Measurements from ENCODE around the gene NACC1. TPM values are rescaled to one million over a fixed set of nuclear protein-coding genes. Genes with fewer than 3 reads are reported as not detected.
A peak's percentile ranks its signal among the peaks of the same experiment; 100 is the strongest.
"Not testable (repeated sequence)": the region's sequence is repeated elsewhere in the genome, so short reads cannot be mapped to it uniquely, and the experiment has no call there.

The NACC1 gene
- polyA plus RNA-seq, 12 donors: 11.7 to 37.6 (median 16.0) TPM; not detected in 1

DNA sequence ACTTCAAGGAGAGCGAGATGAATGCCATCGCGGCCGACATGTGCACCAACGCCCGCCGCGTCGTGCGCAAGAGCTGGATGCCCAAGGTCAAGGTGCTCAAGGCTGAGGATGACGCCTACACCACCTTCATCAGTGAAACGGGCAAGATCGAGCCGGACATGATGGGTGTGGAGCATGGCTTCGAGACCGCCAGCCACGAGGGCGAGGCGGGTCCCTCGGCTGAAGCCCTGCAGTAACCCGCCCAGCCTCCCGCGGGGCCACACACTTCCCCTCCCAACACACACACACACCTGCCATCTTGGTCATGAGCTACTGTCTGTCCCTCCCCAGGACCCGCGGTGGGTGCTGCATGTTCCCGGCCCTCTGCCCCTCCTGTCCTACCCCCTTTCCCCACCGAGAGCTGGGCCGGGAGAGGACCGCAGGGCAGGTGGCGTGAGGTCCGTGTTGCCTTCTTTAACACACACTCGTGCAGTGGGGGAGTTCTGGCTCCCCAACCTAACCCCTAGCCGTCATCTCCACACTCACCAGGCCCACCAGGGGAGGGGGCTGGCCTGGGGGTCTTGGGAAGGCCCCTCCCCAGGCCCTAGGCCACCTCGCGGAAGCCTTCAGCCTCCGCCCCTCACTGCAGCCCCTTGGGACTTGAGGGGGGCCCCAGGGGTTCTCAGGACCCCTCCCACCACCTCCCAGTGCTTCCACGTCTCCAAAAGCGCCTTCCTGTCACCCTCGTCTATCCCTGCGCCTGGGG is 20.3 kb downstream of the NACC1 start:
- no peak for DNase-seq

DNA sequence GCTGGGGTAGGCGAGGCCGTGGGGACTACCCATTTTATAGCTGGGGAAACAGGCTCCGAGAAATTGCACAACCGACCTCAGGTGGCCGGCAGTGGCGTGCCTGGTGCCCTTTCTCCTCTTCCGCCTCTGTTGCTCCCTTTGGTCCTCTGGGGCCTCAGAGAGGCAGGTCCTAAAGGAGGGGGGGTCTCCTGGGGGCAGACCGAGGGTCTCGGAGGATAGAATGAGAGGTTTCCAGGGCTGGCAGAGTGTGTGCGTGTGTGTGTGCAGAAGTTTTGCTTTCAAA is 20.8 kb downstream of the NACC1 start:
- no peak for DNase-seq

DNA sequence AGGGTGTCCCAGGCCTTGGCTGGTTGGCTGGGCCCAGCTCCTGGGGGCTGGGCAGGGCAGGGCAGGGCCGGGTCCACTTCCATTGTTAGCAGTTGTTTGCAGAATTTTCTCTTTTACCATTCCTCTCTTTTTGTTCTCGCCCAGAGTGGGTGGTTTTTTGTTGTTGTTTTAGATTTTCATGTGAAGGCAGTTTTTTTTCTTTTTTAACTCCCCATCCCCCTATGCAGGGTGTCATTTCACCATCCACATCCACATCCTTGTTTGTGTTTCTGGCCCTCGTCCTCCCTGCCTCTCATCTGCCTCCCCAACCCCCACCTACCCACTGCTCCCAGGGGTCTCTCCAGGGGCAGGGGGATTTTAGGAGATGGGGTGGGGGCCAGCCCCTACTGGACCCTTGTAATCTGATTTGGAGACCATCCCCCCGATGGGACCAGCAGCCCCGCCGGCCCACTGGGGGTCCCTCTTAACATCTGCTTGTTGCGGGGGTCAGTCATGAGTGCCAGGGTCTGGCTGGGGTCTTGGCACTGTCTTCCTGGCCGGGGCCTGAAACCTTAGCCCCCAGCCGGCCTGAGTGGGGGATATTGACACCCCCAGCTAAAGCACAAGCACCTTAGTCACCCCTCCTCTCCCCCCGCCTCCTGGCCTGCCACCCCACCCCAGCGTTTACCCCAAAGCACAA is 21.7 kb downstream of the NACC1 start:
- no peak for DNase-seq

DNA sequence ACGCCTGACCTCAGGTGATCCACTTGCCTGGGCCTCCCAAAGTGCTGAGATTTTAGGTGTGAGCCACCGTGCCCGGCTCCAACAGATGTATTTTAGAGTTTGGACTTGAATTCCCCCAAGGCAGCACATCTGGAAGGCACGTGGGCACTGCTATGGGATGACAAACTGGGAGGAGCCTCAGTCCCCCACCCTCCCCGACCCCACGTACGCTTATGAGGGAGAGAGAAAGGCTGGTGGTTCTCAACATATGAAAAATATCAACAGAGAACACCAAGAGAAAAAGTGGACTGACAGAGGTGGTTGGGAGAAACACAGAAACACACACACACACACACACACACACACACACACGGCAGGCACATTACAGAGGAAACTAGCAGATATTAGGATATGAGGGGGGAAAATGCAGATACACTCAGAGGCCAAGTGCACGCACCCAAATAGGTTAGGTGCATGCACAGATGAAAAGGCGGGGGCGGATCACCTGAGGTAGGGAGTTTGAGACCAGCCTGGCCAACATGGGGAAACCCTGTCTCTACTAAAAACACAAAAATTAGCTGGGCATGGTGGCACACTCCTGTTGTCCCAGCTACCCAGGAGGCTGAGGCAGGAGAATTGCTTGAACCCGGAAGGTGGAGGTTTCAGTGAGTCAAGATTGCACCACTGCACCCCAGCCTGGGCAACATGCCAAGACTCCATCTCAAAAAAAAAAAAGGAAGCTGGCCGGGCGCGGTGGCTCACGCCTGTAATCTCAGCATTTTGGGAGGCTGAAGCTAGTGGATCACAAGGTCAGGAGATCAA is 28.9 kb downstream of the NACC1 start:
- DNase-seq: no peak

DNA sequence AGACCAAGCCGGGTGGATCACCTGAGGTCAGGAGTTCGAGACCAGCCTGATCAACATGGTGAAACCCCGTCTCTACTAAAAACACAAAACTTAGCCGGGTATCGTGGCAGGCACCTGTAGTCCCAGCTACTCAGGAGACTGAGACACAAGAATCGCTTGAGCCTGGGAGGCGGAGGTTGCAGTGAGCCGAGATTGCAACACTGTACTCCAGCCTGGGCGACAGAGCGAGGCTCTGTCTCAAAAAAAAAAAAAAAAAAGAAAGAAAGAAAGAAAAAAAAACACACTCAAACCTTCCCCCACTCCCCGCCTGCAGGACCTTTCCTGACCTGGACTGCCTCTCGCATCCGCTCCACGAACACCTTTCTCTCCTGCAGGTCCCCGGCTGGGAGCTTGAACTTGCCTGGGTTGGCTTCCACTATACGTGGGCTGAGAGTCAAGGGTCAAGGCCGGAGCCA is 31.1 kb downstream of the NACC1 start:
- not testable (repeated sequence) for DNase-seq

DNA sequence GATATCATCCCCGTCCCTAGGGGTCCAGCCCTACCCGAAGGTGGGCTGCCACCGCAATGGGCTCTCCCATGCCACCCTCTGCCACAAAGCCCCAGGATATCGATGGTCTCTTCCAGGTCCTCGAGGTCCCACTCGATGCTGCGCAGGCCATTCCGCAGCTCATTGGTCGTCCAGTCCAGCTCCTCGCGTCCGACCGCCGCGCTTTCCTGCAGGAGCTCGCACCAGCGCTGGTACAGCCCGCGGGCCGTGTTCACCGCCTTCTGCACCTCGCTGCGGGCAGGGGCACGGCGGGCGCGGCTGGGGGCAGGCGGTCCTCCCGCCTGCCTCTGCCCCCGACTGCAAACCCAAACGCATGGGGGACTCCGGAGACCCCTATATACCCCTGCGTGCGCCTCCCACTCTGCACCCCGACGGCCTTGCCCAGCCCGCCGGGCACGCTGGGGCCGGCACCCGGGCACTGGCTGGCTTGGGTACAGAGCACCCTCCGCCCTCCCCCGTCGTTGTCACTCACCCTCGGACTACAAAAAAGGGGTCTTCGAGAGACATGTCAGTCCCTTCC is 31.6 kb downstream of the NACC1 start:
- DNase-seq: peak; percentile 25

DNA sequence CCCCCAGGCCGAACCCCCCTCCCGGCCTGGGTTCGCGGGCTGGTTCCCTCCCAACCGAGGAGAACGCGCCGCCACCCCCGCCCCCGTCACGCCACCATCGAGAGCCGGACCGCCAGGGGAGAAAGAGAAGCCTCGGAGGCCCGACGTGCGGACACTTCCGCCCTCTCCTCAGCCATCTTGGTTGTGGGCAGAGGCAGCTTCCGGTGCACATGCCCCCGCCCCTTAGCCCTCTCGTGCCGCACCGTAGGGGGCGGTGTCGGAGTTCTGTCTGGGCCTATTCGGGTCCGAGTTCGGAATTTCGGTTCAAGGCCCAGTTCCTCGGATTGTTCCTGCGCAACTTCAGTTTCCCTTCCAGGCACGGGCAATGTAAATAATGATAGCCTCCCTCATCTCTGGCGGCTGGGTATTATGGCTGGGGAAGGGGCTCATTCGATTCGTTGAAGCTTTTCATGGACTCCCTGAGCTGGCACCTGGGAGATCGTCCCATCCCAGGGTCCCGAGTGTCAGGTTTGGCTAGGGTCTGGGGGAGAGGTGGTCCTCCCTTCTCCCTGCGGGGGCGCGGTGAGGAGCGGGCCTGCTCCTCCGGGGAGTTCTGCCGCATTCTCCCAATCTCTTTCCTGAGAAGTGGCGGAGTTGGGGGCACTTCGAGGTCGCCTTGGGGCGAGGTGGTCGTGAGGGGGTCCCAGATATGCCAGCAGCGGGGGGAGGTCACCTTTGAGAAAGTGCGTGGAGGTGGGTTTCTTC is 32.3 kb downstream of the NACC1 start, which contains the start of the genes IER2 and STX10:
IER2 (plus strand) TSS at position 225 of the 744 bp plus-strand sequence. CDS start 2,776 bp downstream, outside the sequence.
STX10 (minus strand) TSS at position 189 of the 744 bp plus-strand sequence. CDS start 202 bp downstream, outside the sequence.
- peak; percentile 94 for DNase-seq

DNA sequence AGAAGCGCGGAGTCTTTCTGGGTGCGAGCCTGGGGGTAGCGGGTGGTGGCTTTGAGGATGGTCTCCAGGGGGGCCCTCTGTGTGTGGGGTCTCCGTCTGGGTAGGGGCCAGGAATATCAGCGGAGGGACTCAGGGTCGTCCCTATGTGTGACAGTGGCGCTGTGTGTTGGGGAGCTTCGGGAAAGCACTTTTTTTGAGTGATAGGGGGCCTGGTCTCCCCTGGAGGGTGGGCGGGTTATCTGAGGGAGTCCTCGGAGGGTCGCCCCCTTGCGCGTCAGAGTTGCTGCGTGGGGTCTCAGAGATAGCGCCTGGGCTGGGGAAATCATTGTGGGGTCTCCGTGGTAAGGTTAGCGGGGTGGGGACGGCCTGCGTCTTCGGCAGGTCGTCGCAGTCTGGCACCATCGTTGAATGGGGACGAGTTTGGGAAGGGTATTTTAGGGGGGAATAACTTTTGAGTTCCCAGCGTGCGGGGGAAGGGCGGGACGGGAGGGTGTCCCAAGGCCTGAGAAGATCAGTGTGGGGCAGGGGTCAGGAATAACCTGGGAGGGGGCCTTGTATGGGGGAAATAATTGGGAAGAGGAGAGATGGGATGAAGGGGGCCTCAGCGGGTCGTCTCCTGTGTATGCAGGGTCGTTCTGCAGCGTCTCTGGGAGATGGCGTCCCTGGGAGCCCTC is 33.0 kb downstream of the NACC1 start:
- no peak for DNase-seq

DNA sequence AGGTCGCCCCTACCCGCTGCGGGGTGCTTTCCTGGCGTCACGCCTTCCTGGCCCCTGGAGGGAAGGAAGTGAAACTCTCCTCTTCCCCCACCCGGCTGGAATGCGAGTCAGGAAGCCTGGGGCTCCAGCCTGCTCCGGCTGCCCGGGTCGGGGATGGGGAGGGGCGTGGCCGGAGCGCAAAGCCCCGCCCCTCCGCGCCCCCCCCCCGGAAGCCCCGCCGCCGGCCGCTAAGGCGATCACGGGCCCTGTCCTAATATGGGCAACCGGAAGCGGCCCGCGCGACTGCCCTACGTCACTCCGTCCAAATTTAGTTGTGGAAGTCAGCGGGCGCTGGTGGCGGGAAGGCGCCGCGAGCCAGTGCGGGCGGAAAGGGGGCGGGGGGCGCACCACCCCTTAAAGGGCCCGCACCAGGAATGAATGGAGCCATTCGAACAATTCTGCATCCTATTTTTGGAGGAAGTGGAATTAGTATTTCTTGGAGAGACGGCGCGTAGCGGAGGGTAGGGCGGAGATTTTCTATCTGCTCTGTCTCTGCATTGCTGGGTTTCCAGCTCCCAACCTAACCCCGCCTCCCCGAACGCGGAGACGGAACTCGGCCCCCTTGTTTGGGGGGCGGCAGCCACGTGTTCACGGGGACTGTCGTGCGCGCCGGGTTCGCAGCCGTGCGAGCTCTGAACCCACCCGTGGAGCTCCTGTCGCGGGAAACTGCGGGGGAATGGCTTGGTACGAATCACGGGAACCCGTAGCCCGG is 33.7 kb downstream of the NACC1 start:
- DNase-seq: peak; percentile 98

DNA sequence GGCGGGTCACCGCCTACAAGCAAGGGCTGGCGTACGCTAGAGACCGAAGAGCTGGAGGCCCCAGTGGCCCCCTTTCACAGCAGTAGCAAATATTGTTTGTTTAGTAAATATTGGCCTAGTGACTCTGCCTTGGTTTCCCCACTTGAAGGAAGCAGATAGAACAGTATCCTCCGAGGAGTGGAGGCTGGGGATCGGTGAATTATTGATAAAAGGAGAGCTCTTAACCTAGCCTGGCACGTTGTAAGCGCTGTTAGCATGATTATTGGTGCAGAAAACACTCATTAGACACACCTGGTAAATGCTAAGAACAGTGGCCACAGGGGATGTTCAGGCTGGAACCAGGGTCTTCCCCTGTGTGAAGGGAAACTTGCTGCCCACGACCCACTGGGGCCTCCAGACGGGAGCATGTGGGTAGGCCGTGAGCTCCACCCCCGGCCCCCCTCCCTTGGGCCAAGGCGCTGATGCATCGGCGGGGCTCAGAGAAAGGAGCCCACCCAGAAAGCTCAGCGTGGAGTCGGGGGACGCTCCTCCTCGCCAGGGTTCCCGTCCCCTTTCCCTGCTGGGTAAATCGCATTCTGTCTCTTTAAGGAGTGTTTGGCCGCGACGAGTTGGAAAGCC is 34.4 kb downstream of the NACC1 start:
- no peak for DNase-seq

DNA sequence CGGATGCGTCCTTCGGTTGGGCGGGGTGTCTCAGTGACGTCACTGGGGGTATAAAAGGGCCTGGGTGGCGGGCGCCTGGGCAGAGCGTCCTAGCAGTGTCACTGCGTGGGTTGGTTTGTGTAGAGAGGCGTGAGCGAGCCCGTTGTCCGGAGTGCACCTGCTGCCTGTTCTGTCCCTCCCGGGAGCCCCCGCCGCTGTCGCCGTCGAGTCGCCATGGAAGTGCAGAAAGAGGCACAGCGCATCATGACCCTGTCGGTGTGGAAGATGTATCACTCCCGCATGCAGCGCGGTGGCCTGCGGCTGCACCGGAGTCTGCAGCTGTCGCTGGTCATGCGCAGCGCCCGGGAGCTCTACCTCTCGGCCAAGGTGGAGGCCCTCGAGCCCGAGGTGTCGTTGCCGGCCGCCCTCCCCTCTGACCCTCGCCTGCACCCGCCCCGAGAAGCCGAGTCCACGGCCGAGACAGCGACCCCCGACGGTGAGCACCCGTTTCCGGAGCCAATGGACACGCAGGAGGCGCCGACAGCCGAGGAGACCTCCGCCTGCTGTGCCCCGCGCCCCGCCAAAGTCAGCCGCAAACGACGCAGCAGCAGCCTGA is 35.0 kb downstream of the NACC1 start:
- peak; percentile 97 for DNase-seq

DNA sequence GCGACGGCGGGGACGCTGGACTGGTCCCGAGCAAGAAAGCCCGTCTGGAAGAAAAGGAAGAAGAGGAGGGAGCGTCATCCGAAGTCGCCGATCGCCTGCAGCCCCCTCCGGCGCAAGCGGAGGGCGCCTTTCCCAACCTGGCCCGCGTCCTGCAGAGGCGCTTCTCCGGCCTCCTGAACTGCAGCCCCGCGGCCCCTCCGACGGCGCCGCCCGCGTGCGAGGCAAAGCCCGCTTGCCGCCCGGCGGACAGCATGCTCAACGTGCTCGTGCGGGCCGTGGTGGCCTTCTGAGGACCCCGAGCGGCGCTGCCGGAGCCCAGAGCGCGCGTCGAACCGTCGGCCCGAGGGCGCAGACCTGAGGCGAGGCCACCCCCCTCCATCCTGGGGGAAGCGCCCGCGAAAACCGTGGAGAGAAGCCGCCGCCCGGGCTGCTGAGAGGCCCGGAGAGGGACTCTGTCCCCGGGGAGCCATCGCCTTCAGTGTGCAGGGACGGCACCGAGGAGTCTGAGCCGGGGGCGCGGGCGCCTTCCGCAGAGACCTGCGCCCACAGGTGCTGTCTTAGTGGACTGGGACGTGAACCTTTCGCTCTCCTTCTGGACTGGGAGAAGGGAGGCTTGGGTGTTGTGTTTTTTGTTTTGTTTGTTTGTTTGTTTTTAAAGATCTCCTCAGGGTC is 35.6 kb downstream of the NACC1 start:
- peak; percentile 67 for DNase-seq

DNA sequence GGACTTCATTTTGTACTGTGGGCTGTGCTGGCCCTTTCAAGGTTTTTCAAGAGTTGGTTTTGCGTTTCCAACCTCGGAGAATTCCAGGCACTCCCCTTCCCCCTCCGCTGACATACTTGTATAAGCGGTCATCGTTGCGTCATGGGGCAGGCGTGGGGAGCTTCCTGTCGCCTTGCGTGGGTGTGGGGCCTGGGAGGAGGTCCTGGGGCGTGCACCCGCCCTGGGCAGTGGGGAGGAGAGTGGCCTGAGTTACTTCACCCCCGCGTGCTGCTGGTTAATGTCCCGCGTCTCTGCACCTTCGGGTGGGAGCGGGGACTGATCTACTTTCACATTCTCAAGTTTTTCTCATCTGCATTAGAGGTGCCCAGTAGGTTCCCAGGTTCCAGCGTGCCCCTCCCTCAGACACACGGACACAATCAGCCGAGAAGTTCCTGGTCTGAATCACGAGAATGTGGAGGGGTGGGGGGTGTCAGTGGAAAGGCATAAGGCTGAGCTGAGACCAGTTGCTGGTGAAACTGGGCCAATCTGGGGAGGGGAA is 36.2 kb downstream of the NACC1 start:
- peak; percentile 83 for DNase-seq

DNA sequence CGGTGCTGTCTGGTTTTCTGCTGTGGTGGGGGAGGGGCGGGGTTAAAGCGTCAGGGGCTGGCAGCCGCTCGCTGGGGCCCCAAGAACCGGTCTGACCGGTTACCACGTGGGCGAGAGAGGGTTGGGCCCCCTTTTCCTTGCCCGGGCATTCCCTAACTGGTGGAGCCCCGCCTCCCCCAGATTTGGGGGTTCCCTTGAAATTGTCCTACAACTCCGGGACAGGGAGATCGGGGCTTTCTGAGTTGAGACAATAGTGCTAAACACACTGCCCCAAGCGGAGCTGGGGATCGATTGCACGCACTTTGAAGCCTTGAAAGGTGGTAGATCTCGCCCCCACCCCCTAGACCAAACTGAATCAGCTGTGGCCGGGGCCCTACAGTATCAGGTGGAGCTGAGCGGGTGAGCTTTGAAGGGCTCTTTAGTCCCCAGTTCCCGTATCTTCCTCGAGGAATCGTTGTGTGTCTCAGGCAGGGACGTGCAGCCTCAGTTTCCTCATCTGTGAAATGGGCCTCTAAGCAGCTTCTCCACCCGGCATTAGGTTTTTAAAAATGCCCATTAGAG is 36.9 kb downstream of the NACC1 start:
- DNase-seq: peak; percentile 54

DNA sequence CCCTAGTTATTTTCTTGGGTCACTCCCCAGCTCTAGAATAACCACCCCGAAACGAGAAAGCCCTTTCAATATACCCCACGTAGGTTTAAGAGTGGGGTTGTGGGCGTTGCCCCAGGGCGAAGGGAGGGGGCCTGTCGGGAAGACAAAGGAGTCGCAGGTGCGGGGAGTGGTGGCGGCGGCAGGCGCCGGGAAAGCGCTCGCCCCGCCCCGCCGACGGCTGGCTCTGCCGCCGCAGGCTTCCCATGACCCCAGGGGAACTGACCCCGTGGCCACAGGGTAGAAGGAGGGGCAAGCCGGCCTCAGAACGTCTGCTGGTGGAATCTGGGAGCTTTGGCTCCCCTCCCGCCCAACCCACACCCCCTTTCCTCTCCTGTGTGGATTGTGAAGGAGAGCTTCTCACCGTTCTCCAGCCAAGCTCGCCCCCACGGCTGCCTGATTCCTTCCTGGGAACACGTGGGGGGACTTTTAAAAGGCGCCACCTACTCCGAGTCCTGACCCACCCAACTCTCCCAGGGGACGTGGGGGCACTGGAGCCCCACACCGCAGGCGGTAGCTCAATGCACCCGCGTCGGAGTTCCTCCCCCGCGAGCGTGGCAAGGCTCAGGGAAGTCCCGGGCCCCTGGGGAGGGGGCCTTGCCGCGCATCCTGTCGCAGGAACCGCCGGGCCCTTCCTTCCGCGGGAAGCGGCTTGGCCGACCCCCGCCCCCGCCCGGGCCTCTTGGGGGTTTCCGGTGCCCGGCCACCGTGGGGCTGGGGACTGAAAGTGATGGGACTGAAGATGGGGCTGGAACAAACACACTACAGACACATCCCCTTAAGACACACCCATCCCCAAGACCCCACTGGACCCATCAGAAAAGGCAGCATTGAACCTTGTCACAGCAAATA is 37.7 kb downstream of the NACC1 start:
- peak; percentile 59 for DNase-seq

DNA sequence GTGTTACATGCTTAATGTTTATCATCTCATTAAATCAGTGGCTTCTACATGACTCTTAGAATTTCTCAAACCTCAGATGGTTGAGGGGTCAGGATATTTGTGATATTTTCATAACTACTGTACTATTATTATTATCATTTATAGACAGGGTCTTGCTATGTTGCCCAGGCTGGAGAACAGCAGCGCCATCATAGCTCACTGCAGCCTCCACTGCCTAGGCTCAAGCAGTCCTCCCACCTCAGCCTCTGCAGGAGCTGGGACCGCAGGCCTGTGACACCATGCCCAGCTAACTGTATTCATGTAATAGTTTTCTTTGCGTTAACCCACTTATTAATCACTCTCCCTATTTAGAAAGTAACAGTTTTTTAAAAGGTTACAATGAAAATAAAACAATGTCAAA is 41.6 kb downstream of the NACC1 start:
- DNase-seq: no peak

DNA sequence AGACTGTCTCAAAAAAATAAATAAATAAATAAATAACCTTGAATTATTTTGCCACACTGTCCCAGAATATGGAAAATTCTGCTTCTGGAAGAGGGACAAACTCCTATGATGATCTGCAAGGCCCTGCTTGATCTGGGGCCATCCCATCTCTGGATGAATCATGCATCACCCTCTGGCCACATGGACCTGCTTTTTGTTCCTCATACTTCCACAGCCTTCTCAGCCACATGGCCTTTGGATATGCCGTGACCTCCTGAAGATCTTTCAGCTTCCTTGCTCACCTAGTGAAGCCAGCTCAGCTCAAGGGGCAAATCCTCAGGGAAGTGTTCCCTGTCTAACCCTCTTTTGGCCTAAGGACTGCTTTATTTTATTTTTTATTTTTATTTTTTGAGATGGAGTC is 42.5 kb downstream of the NACC1 start:
- DNase-seq: no peak
